GM19238 (cell line): Measurements from ENCODE around the gene MORN1.

ENCODE experiments used
- DNase-seq: peaks from one replicate; pipeline ENCODE4 v3.0.0; 2011; ENCODE audit warnings: low spot score; ENCODE audit not compliant: insufficient read length

MORN1 gene

DNA sequence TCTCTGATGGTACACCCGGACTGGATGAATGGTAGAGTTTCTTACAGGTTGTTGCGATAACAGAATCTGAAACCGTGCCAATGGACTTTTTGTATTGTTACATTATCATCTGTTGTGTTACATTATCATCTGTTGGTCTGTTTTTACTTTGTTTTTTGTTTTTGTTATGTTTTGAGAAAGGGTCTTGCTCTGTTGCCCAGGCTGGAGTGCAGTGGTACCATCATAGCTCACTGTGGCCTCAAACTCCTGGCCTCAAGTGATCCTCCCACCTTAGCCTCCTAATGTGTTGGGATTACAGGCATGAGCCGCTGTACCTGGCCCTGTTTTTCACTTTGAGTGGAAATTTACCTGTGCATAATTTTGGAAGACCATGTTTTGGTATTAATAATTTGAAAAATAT lies 31.2 kb upstream of the MORN1 start:
- DNase-seq: no peak

DNA sequence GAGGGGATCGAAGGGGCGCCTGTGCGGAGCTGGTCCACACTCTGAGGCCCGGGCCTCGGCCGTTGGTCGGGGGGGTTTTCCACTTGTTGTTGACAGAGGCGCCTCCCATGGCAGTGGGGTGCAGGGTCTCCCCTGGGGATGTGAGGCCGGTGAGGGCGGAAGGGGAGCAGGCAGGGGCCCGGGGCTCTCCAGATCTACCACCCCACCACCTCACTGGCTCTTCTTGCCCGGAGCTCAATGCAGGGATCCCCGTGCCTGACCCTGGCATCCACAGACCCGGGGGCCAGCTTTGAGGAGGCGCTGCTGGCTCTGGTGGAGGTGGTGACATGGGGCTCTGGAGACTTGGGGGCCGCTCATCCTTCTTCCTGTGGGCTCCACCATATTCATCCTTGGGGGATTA lies 28.1 kb upstream of the MORN1 start:
- no peak for DNase-seq

- no peak for DNase-seq
Measured at GRCh38 chr1:2418791-2419320, 27.5 kb upstream of the MORN1 start.

DNA sequence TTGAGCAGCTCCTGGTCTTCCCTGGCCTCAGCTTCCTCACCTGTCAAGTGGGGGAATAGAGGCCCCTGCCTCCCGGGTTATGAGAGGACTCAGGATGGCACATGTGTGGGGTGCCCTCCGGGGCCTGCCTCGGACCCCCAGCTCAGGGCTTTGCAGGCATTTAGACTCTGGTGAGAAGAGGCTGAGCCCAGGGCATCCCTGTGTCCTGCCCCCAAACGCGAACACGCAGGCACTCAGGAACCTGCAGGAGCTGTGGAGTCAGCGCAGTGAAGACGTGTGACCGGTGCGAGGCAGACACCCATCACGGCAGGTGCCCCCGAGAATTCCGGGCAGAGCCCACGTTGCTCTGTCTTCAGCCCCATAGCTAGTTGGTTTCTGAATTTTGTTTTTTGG lies 26.5 kb upstream of the MORN1 start:
- no peak for DNase-seq

GRCh38 chr1:2417083-2417832 lies 25.9 kb upstream of the MORN1 start:
- no peak for DNase-seq

DNA sequence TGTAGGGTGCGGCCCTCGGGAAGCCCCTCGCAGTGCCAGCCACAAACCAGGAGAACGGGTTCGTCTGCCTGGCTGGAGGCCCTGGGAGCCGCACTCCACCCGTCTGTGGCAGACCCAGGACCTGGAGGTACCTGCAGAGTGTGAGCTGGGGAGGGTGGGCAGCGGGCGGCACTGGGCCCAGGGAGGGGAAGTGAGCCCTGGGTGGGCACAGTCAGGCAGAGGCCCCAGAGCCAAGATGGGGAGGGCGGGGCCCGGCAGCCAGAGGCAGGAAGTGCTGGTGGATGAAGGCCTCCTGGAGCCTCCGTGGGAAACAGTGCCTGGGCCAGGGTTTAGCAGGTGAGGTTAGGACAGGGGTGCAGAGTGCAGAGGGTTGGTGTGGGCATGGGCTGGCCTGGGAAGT lies 25.0 kb upstream of the MORN1 start:
- DNase-seq: no peak

GRCh38 chr1:2415801-2416208 lies 24.5 kb upstream of the MORN1 start:
- peak; percentile 51 for DNase-seq

- no peak for DNase-seq
Measured at GRCh38 chr1:2415337-2415736, 24.0 kb upstream of the MORN1 start.

GRCh38 chr1:2414297-2414958 lies 23.1 kb upstream of the MORN1 start:
- DNase-seq: peak; percentile 93

GRCh38 chr1:2413495-2414296 lies 22.3 kb upstream of the MORN1 start:
- DNase-seq: no peak

- peak; percentile 67 for DNase-seq
Measured at GRCh38 chr1:2412773-2413494, 21.6 kb upstream of the MORN1 start.

- DNase-seq: peak; percentile 98
Measured at GRCh38 chr1:2412395-2412772, 21.0 kb upstream of the MORN1 start, which contains the start of gene PEX10. Gene PEX10 (minus strand): TSS chr1:2412564. CDS start chr1:2412502, 62 bp downstream.

- DNase-seq: no peak
Measured at GRCh38 chr1:2411801-2412394, 20.5 kb upstream of the MORN1 start.

DNA sequence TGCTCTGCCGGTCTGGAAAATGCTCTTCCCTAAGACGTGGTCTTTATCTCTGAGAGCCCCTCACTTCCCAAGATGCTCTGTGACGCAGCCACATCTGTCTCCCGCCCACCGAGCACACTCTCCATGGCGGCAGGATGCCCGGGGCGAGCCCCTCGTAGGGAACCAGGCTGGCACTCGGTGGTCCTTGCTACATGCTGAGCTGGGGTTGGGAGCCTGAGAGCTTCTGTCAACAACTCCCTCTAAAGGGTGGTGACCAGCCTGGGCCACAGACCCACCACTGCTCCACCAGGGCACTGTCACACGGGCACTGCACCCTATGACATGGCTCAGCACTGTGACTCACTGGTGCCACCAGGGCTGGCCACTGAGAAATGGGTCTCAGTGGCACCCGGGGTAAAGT lies 18.4 kb upstream of the MORN1 start:
- no peak for DNase-seq

- no peak for DNase-seq
Measured at GRCh38 chr1:2408859-2409276, 17.5 kb upstream of the MORN1 start.

- no peak for DNase-seq
Measured at GRCh38 chr1:2408456-2408855, 17.1 kb upstream of the MORN1 start.

DNA sequence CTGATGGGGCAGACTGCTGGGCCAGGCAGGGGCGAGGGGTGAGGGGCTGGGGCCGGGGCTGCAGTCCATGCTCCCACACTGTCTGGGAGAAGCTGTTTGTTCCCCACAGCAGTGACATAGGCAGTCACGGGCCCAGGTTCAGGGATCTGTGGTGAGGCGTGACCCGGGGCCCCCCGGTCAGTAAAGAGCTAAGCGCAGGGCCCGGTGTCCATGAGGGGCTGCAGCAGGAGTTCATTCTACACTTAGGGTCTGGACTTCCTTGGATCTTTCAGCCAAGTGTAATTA lies 16.6 kb upstream of the MORN1 start:
- no peak for DNase-seq

GRCh38 chr1:2407166-2407990 lies 16.0 kb upstream of the MORN1 start:
- no peak for DNase-seq

GRCh38 chr1:2406451-2407041 lies 15.2 kb upstream of the MORN1 start:
- no peak for DNase-seq
